Measurements from ENCODE around the gene OTUB1.

OTUB1 gene

GRCh38 chr11:63978551-63979239, 7.5 kb upstream of the OTUB1 start:
- DNase-seq: no peak

- no peak for DNase-seq
Measured at GRCh38 chr11:63979426-63979825, 6.8 kb upstream of the OTUB1 start.

- DNase-seq: peak; percentile 69
Measured at GRCh38 chr11:63985812-63986155, 454 bp upstream of the OTUB1 start.

- no peak for DNase-seq
Measured at GRCh38 chr11:63986932-63987513, 785 bp downstream of the OTUB1 start.

GRCh38 chr11:63991558-63991957, 5.3 kb downstream of the OTUB1 start:
- DNase-seq: no peak

- no peak for DNase-seq
Measured at GRCh38 chr11:63993100-63993499, 6.9 kb downstream of the OTUB1 start.

GRCh38 chr11:63993993-63994392, 7.8 kb downstream of the OTUB1 start:
- DNase-seq: no peak

GRCh38 chr11:63996512-63996911, 10.3 kb downstream of the OTUB1 start:
- no peak for DNase-seq

- DNase-seq: no peak
Measured at GRCh38 chr11:63997104-63997700, 11.0 kb downstream of the OTUB1 start.

- no peak for DNase-seq
Measured at GRCh38 chr11:63997801-63998337, 11.6 kb downstream of the OTUB1 start.

- no peak for DNase-seq
Measured at GRCh38 chr11:63998558-63999348, 12.5 kb downstream of the OTUB1 start.

- DNase-seq: peak; percentile 77
Measured at GRCh38 chr11:63999349-64000025, 13.2 kb downstream of the OTUB1 start.

GRCh38 chr11:64000026-64000739, 13.9 kb downstream of the OTUB1 start:
- DNase-seq: peak; percentile 80

- no peak for DNase-seq
Measured at GRCh38 chr11:64000740-64001483, 14.7 kb downstream of the OTUB1 start.

GRCh38 chr11:64001484-64002420, 15.5 kb downstream of the OTUB1 start:
- DNase-seq: no peak

- no peak for DNase-seq
Measured at GRCh38 chr11:64003807-64004589, 17.8 kb downstream of the OTUB1 start.

- no peak for DNase-seq
Measured at GRCh38 chr11:64004590-64004984, 18.3 kb downstream of the OTUB1 start.

- DNase-seq: no peak
Measured at GRCh38 chr11:64005691-64006090, 19.5 kb downstream of the OTUB1 start.

- DNase-seq: no peak
Measured at GRCh38 chr11:64006398-64006797, 20.2 kb downstream of the OTUB1 start.

All from activated T-cell treated with anti-CD3 and anti-CD28 coated beads, Interleukin-2, amount 50 U/mL, for 1 hour (primary cell).